Measurements from ENCODE around the gene RBM4. TPM values are rescaled to one million over a fixed set of nuclear protein-coding genes. Genes with fewer than 3 reads are reported as not detected.

Gene RBM4
- total RNA-seq, 1 experiment from 2014 or later = 272 TPM

DNA sequence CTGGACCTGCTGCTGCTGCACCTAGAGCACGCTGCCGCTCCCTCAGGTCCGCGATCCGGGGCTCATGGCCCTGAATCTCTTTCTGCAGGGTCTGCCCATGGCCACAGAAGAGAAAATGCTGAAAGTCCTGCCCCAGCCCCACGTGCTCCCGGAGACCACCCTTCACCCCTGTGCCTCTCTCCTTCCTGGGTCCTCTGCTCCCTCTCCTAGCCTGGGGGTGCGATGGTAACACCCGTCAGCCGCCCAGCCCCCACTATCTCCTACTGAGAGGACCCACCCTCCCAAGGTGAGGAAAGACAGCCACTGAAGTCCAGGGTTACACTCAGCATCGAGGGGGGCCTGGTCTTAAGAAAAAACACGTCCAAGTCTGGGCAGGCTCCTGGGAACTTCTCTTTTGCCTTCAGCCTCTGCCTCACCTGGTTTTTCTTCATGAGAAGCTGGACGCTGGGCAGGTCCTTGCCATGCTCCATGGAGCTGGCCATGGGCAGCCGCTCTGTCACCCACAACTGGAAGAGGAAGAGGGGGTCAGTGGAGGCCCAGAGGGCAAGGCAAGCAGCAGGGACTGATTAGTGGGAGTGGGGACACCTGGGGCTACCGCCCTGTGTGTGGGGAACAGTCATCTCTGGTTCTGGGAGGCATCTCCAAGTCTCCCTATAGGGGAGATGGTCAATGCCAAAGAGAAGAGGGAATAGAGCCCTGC lies 55.0 kb downstream of the RBM4 start:
- H3K4me1 Mint-ChIP-seq = peaks cover 5 to 8% of the 10 kb centered on the region in 2 experiments; a peak in 1 of 4 replicates
- no peak overlapping the region for H2BK20ac ChIP-seq (ENCODE audit: low read depth, low read length, poor library complexity, severe bottlenecking)
- H3K14ac ChIP-seq (ENCODE audit: insufficient read depth, low read length) = no peak overlapping the region
- H3K27me3 Mint-ChIP-seq (ENCODE audit: low read depth) = no peaks in the 10 kb centered on the region
- H4K20me1 ChIP-seq (ENCODE audit: control insufficient read depth, insufficient read depth, insufficient read length) = no peaks in the 10 kb centered on the region
- no peak overlapping the region for H3K27ac ChIP-seq (ENCODE audit: insufficient read length, low read depth, low read length)
- no peak overlapping the region for H3K27ac Mint-ChIP-seq
- H3K4me2 ChIP-seq (ENCODE audit: insufficient read depth, insufficient read length, low read length) = no peak overlapping the region
- no peak overlapping the region for H4K91ac ChIP-seq (ENCODE audit: insufficient read length, low read depth, low read length)
- H2BK5ac ChIP-seq (ENCODE audit: insufficient read length, low read length) = no peak overlapping the region
- TF ChIP-seq, protein P1, sequence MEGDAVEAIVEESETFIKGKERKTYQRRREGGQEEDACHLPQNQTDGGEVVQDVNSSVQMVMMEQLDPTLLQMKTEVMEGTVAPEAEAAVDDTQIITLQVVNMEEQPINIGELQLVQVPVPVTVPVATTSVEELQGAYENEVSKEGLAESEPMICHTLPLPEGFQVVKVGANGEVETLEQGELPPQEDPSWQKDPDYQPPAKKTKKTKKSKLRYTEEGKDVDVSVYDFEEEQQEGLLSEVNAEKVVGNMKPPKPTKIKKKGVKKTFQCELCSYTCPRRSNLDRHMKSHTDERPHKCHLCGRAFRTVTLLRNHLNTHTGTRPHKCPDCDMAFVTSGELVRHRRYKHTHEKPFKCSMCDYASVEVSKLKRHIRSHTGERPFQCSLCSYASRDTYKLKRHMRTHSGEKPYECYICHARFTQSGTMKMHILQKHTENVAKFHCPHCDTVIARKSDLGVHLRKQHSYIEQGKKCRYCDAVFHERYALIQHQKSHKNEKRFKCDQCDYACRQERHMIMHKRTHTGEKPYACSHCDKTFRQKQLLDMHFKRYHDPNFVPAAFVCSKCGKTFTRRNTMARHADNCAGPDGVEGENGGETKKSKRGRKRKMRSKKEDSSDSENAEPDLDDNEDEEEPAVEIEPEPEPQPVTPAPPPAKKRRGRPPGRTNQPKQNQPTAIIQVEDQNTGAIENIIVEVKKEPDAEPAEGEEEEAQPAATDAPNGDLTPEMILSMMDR (conservative IDR thresholded peaks at IDR 0.05) = no peak
- no peaks in the 10 kb centered on the region for H3K79me2 ChIP-seq (ENCODE audit: insufficient read depth, low read length)
- H2BK15ac ChIP-seq (ENCODE audit: low read depth, low read length) = no peak overlapping the region
- peaks cover 14 to 92% (median 91%) of the 10 kb centered on the region in 3 experiments for H3K36me3 Mint-ChIP-seq (ENCODE audit: insufficient read depth in 1 of 3, low read depth in 3 of 3)
- no CpG with 5 or more reads among the region's 15 CpGs for WGBS (ENCODE audit: extremely low coverage, insufficient read length, low lambda C conversion rate)
- H3K23me2 ChIP-seq (ENCODE audit: insufficient read length, low read depth, low read length, poor library complexity, severe bottlenecking) = no peaks in the 10 kb centered on the region
- H2BK120ac ChIP-seq (ENCODE audit: low read depth, low read length, poor library complexity, severe bottlenecking) = no peak overlapping the region
- no peak overlapping the region for H3T11ph ChIP-seq (ENCODE audit: low read length)
- no peak overlapping the region for H2AK5ac ChIP-seq (ENCODE audit: insufficient read length, low read length)
- DNase-seq = no peak
- no peak overlapping the region for H3K56ac ChIP-seq (ENCODE audit: insufficient read length, low read depth, low read length)
- no peak overlapping the region for H4K5ac ChIP-seq (ENCODE audit: insufficient read length, low read depth, low read length)
- H3K4me3 Mint-ChIP-seq = no peak overlapping the region; a peak in 1 of 5 replicates
- no peak overlapping the region for H3K9ac ChIP-seq (ENCODE audit: extremely low read depth, insufficient read length, low read length)
- no peaks in the 10 kb centered on the region for H3K4me1 ChIP-seq (ENCODE audit: insufficient read depth, low read length)
- no peak overlapping the region for H2BK12ac ChIP-seq (ENCODE audit: insufficient read length, low read depth, low read length)
- no peaks in the 10 kb centered on the region for H3K79me1 ChIP-seq (ENCODE audit: insufficient read depth, low read depth, low read length, poor library complexity, severe bottlenecking)
- H3K27me3 ChIP-seq (ENCODE audit: insufficient read depth, low read length) = no peaks in the 10 kb centered on the region
- H3K9me3 Mint-ChIP-seq = no peaks in the 10 kb centered on the region; a peak in 1 of 5 replicates
- no peak overlapping the region for H3K23ac ChIP-seq (ENCODE audit: insufficient read length, low read depth, low read length)
- no peak overlapping the region for H4K8ac ChIP-seq (replicated peaks; ENCODE audit: insufficient read length, low read depth, low read length)
- H3K18ac ChIP-seq (ENCODE audit: insufficient read length, low read depth, low read length) = no peak overlapping the region
- no peak overlapping the region for H2AFZ ChIP-seq (ENCODE audit: low read length)
- no peak overlapping the region for H3K4ac ChIP-seq (ENCODE audit: low read depth, low read length)
- H3K9me3 ChIP-seq (ENCODE audit: control insufficient read depth, low read depth, low read length) = no peaks in the 10 kb centered on the region
